NCI-H2227 (cell line): ENCODE measurements around the gene PARP4.
"Not testable (repeated sequence)": the region's sequence is repeated elsewhere in the genome, so short reads cannot be mapped to it uniquely, and the experiment has no call there.

Experiments used
- DNase-seq: peaks from one replicate; lab custom pipeline; 2025; ENCODE audit not compliant: unreplicated experiment; lab: John Stamatoyannopoulos, UW

The PARP4 gene

GRCh38 chr13:24506283-24506682, 6.3 kb downstream of the PARP4 start:
- DNase-seq, result not testable (repeated sequence)

GRCh38 chr13:24505756-24506155, 6.8 kb downstream of the PARP4 start:
- DNase-seq, result no peak

- no peak for DNase-seq
Observed at GRCh38 chr13:24505256-24505655, 7.3 kb downstream of the PARP4 start.

GRCh38 chr13:24503379-24503696, 9.2 kb downstream of the PARP4 start:
- DNase-seq, result no peak

- DNase-seq, result no peak
Observed at GRCh38 chr13:24502533-24503378, 9.8 kb downstream of the PARP4 start.

GRCh38 chr13:24500977-24501376, 11.6 kb downstream of the PARP4 start:
- DNase-seq, result peak; percentile 2

- no peak for DNase-seq
Observed at GRCh38 chr13:24497742-24498141, 14.8 kb downstream of the PARP4 start.

GRCh38 chr13:24496295-24496694, 16.3 kb downstream of the PARP4 start:
- not testable (repeated sequence) for DNase-seq

- no peak for DNase-seq
Observed at GRCh38 chr13:24495151-24495729, 17.3 kb downstream of the PARP4 start.

GRCh38 chr13:24493356-24493755, 19.2 kb downstream of the PARP4 start:
- no peak for DNase-seq

GRCh38 chr13:24491845-24492244, 20.7 kb downstream of the PARP4 start:
- DNase-seq, result no peak

GRCh38 chr13:24489721-24490120, 22.9 kb downstream of the PARP4 start:
- no peak for DNase-seq

- DNase-seq, result not testable (repeated sequence)
Observed at GRCh38 chr13:24488092-24488491, 24.5 kb downstream of the PARP4 start.

- not testable (repeated sequence) for DNase-seq
Observed at GRCh38 chr13:24486017-24486657, 26.4 kb downstream of the PARP4 start.

GRCh38 chr13:24473686-24474085, 38.9 kb downstream of the PARP4 start:
- DNase-seq, result no peak

GRCh38 chr13:24472129-24472528, 40.4 kb downstream of the PARP4 start:
- DNase-seq, result not testable (repeated sequence)

GRCh38 chr13:24463078-24463477, 49.5 kb downstream of the PARP4 start:
- no peak for DNase-seq

GRCh38 chr13:24460256-24460655, 52.3 kb downstream of the PARP4 start:
- DNase-seq, result no peak

- no peak for DNase-seq
Observed at GRCh38 chr13:24459726-24460125, 52.9 kb downstream of the PARP4 start.

- no peak for DNase-seq
Observed at GRCh38 chr13:24459234-24459633, 53.3 kb downstream of the PARP4 start.

- no peak for DNase-seq
Observed at GRCh38 chr13:24458736-24459135, 53.8 kb downstream of the PARP4 start.

GRCh38 chr13:24456396-24456795, 56.2 kb downstream of the PARP4 start:
- no peak for DNase-seq
